BLaER1 (cell line): ENCODE data around the gene CHAF1A.

Experiments
- H3K27ac ChIP-seq: shearing (Covaris generic); formaldehyde crosslinking; 2 replicates; pipeline ENCODE4 v1.8.1; 2022
- H3K27me3 ChIP-seq: shearing (Covaris generic); formaldehyde crosslinking; 2 replicates; pipeline ENCODE4 v1.8.1; 2022
- H3K36me3 ChIP-seq: shearing (Covaris generic); formaldehyde crosslinking; 2 replicates; pipeline ENCODE4 v1.8.1; 2022
- H3K4me1 ChIP-seq: shearing (Covaris generic); formaldehyde crosslinking; 2 replicates; pipeline ENCODE4 v1.8.1; 2022
- H3K4me2 ChIP-seq: shearing (Covaris generic); formaldehyde crosslinking; 2 replicates; pipeline ENCODE4 v1.8.1; 2022
- H3K4me3 ChIP-seq: shearing (Covaris generic); formaldehyde crosslinking; 2 replicates; pipeline ENCODE4 v1.8.1; 2022
- H3K9ac ChIP-seq: shearing (Covaris generic); formaldehyde crosslinking; 2 replicates; pipeline ENCODE4 v1.8.1; 2022
- H3K9me3 ChIP-seq: shearing (Covaris generic); formaldehyde crosslinking; 2 replicates; pipeline ENCODE4 v1.8.1; 2022
- H4K20me1 ChIP-seq: shearing (Covaris generic); formaldehyde crosslinking; 2 replicates; pipeline ENCODE4 v1.8.1; 2022
- Cebpa-rat ChIP-seq: shearing (Covaris generic); IDR thresholded peaks from 2 replicates; pipeline ENCODE4 v1.8.1; 2022

Gene CHAF1A

GRCh38 chr19:4467835-4468234 lies 65.4 kb downstream of the CHAF1A start:
- H3K9me3 ChIP-seq: no peaks in the 10 kb centered on the region
- no peak for TF ChIP-seq Cebpa-rat

GRCh38 chr19:4471403-4472173 lies 69.1 kb downstream of the CHAF1A start:
- peak overlapping the region; percentile 96 for H3K4me3 ChIP-seq
- peak overlapping the region; percentile 94 for H3K4me2 ChIP-seq
- H3K27me3 ChIP-seq: no peaks in the 10 kb centered on the region
- peak overlapping the region; percentile 76 for H3K27ac ChIP-seq
- H4K20me1 ChIP-seq: peaks cover 29% of the 10 kb centered on the region
- H3K9ac ChIP-seq: peak overlapping the region; percentile 86
- H3K9me3 ChIP-seq: no peaks in the 10 kb centered on the region
- TF ChIP-seq Cebpa-rat: no peak
- H3K36me3 ChIP-seq: peaks cover 15% of the 10 kb centered on the region
- peaks cover 35% of the 10 kb centered on the region for H3K4me1 ChIP-seq

More at GRCh38 chr19:4467835-4468234, 65.4 kb downstream of the CHAF1A start:
- Histone ChIP-seq H4K20me1 (peaks cover 4% of the 10 kb centered on the region; the same call in 1 of the 2 replicates), H3K27ac (no peak overlapping the region), H3K4me2 (no peak overlapping the region), H3K9ac (no peak overlapping the region), H3K27me3 (no peaks in the 10 kb centered on the region), H3K4me3 (no peak overlapping the region), H3K36me3 (no peaks in the 10 kb centered on the region), H3K4me1 (peaks cover 10% of the 10 kb centered on the region; the same call in 1 of the 2 replicates)

GRCh38 chr19:4472174-4472974 lies 69.9 kb downstream of the CHAF1A start, which contains the start of gene HDGFL2:
Gene HDGFL2 (plus strand): TSS chr19:4472297. CDS start chr19:4472351, 54 bp downstream.
- Histone ChIP-seq H3K4me3 (peak within 1 kb of the TSS; percentile 96), H3K36me3 (peaks cover 22% of the 10 kb centered on the region), H3K9me3 (no peaks in the 10 kb centered on the region), H3K4me2 (peak within 1 kb of the TSS; percentile 100), H3K27me3 (no peaks in the 10 kb centered on the region), H4K20me1 (peaks cover 29% of the 10 kb centered on the region), H3K4me1 (peaks cover 35% of the 10 kb centered on the region), H3K9ac (peak within 1 kb of the TSS; percentile 95), H3K27ac (peak within 1 kb of the TSS; percentile 89)
- no peak for TF ChIP-seq Cebpa-rat

- peaks cover 35% of the 10 kb centered on the region for H3K4me1 ChIP-seq
- H3K9me3 ChIP-seq: no peaks in the 10 kb centered on the region
- peak overlapping the region; percentile 89 for H3K27ac ChIP-seq
- H3K4me2 ChIP-seq: peak overlapping the region; percentile 100
- H4K20me1 ChIP-seq: peaks cover 29% of the 10 kb centered on the region
- peak overlapping the region; percentile 96 for H3K4me3 ChIP-seq
- TF ChIP-seq Cebpa-rat: no peak
- no peaks in the 10 kb centered on the region for H3K27me3 ChIP-seq
- H3K36me3 ChIP-seq: peaks cover 31% of the 10 kb centered on the region
- H3K9ac ChIP-seq: peak overlapping the region; percentile 95
These were observed 70.7 kb downstream of the CHAF1A start for GRCh38 chr19:4473011-4473762.

GRCh38 chr19:4473763-4474513 lies 71.5 kb downstream of the CHAF1A start:
- peak overlapping the region; percentile 96 for H3K4me3 ChIP-seq

GRCh38 chr19:4474514-4475022 lies 72.1 kb downstream of the CHAF1A start:
- H3K4me2 ChIP-seq: peak overlapping the region; percentile 100
- H3K9me3 ChIP-seq: no peaks in the 10 kb centered on the region
- peaks cover 35% of the 10 kb centered on the region for H3K4me1 ChIP-seq
- H3K36me3 ChIP-seq: peaks cover 44% of the 10 kb centered on the region
- peaks cover 30% of the 10 kb centered on the region for H4K20me1 ChIP-seq
- no peak for TF ChIP-seq Cebpa-rat
- peak overlapping the region; percentile 68 for H3K27ac ChIP-seq
- H3K4me3 ChIP-seq: peak overlapping the region; percentile 96
- H3K27me3 ChIP-seq: no peaks in the 10 kb centered on the region
- peak overlapping the region; percentile 95 for H3K9ac ChIP-seq

More at GRCh38 chr19:4473763-4474513, 71.5 kb downstream of the CHAF1A start:
- H3K4me2 ChIP-seq: peak overlapping the region; percentile 100
- peak overlapping the region; percentile 68 for H3K27ac ChIP-seq
- TF ChIP-seq Cebpa-rat: no peak
- H3K36me3 ChIP-seq: peaks cover 38% of the 10 kb centered on the region
- H4K20me1 ChIP-seq: peaks cover 29% of the 10 kb centered on the region
- H3K27me3 ChIP-seq: no peaks in the 10 kb centered on the region
- no peaks in the 10 kb centered on the region for H3K9me3 ChIP-seq
- peak overlapping the region; percentile 95 for H3K9ac ChIP-seq
- peaks cover 35% of the 10 kb centered on the region for H3K4me1 ChIP-seq

- Histone ChIP-seq H3K36me3 (peaks cover 69% of the 10 kb centered on the region), H3K27me3 (no peaks in the 10 kb centered on the region), H3K4me3 (no peak overlapping the region), H3K9me3 (no peaks in the 10 kb centered on the region), H4K20me1 (peaks cover 44% of the 10 kb centered on the region), H3K27ac (no peak overlapping the region), H3K4me2 (no peak overlapping the region), H3K4me1 (peaks cover 25% of the 10 kb centered on the region), H3K9ac (no peak overlapping the region)
- no peak for TF ChIP-seq Cebpa-rat
These were observed 74.8 kb downstream of the CHAF1A start for GRCh38 chr19:4477034-4477801.

- Histone ChIP-seq H3K9me3 (no peaks in the 10 kb centered on the region), H3K4me2 (no peak overlapping the region), H3K27ac (no peak overlapping the region), H3K4me3 (no peak overlapping the region), H3K4me1 (no peaks in the 10 kb centered on the region), H3K27me3 (no peaks in the 10 kb centered on the region), H3K36me3 (peaks cover 88% of the 10 kb centered on the region), H4K20me1 (peaks cover 35% of the 10 kb centered on the region), H3K9ac (no peak overlapping the region)
- no peak for TF ChIP-seq Cebpa-rat
These were observed 80.4 kb downstream of the CHAF1A start for GRCh38 chr19:4482721-4483364.
